HG03342 (cell line): ENCODE results near the gene ARID3A.
A peak's percentile ranks its signal among the peaks of the same experiment; 100 is the strongest.

Source experiments
- ATAC-seq: cut with Tn5 transposase; IDR thresholded peaks from one replicate; pipeline ENCODE4 v1.9.1; 2021; ENCODE audit warnings: mild to moderate bottlenecking, moderate library complexity; ENCODE audit not compliant: unreplicated experiment

The ARID3A gene

GRCh38 chr19:980133-980998 lies 54.5 kb downstream of the ARID3A start:
- ATAC-seq: no peak

GRCh38 chr19:982567-983170 lies 56.8 kb downstream of the ARID3A start:
- peak; percentile 43 for ATAC-seq

- peak; percentile 59 for ATAC-seq
These were observed 58.5 kb downstream of the ARID3A start, which contains the start of gene WDR18 for GRCh38 chr19:984165-984967. Gene WDR18 (plus strand): TSS chr19:984345. CDS start chr19:984354, 9 bp downstream.

GRCh38 chr19:986083-986482 lies 60.2 kb downstream of the ARID3A start:
- ATAC-seq: no peak

GRCh38 chr19:988081-988480 lies 62.2 kb downstream of the ARID3A start:
- no peak for ATAC-seq

GRCh38 chr19:988510-988909 lies 62.7 kb downstream of the ARID3A start:
- no peak for ATAC-seq

GRCh38 chr19:989381-990081 lies 63.7 kb downstream of the ARID3A start:
- ATAC-seq: no peak

GRCh38 chr19:990119-990571 lies 64.3 kb downstream of the ARID3A start:
- ATAC-seq: no peak

GRCh38 chr19:990746-991145 lies 64.9 kb downstream of the ARID3A start:
- ATAC-seq: no peak

- no peak for ATAC-seq
These were observed 65.5 kb downstream of the ARID3A start for GRCh38 chr19:991174-991931.

GRCh38 chr19:991932-992669 lies 66.3 kb downstream of the ARID3A start:
- no peak for ATAC-seq

- no peak for ATAC-seq
These were observed 66.8 kb downstream of the ARID3A start for GRCh38 chr19:992670-993055.

- no peak for ATAC-seq
These were observed 67.6 kb downstream of the ARID3A start for GRCh38 chr19:993361-993830.

- no peak for ATAC-seq
These were observed 68.1 kb downstream of the ARID3A start for GRCh38 chr19:993831-994393.

GRCh38 chr19:994516-994915 lies 68.7 kb downstream of the ARID3A start:
- no peak for ATAC-seq

- no peak for ATAC-seq
These were observed 69.4 kb downstream of the ARID3A start for GRCh38 chr19:995051-995827.

- no peak for ATAC-seq
These were observed 70.4 kb downstream of the ARID3A start for GRCh38 chr19:996051-996838.
